ENCODE measurements around the gene AFF1.
A peak's percentile ranks its signal among the peaks of the same experiment; 100 is the strongest.
"Not testable (repeated sequence)": the region's sequence is repeated elsewhere in the genome, so short reads cannot be mapped to it uniquely, and the experiment has no call there.

AFF1 gene

DNA sequence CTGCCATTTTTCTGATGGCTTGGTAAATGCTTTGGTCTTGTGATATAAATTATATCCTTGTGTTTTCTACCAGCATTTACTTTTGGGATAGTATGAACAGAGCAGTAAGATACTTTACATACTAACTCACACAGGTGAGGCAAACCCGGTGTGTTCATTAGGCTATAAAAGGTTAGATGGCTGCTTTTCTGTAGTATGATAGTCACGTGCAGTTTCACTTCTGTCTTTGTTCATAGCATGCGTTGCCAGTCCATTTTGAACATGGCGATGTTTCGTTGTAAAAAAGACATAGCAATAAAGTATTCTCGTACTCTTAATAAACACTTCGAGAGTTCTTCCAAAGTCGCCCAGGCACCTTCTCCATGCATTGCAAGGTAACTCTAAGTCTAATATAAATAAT is 197.2 kb downstream of the AFF1 start:
- no peak overlapping the region for H3K4me3 ChIP-seq (ENCODE audit: low read length in 2 of 2)
- no peaks in the 10 kb centered on the region for H3K27me3 ChIP-seq (ENCODE audit: control insufficient read depth in 2 of 2, insufficient read depth in 2 of 2, low read length in 2 of 2)
- H3K36me3 ChIP-seq (ENCODE audit: control insufficient read depth in 2 of 2, insufficient read depth in 2 of 2, low read length in 2 of 2) = peaks cover 69 to 83% of the 10 kb centered on the region in 2 donors
- no peaks in the 10 kb centered on the region for H3K9me3 ChIP-seq (ENCODE audit: control insufficient read depth in 2 of 2, low read length in 2 of 2)
- H3K27ac ChIP-seq (ENCODE audit: low read depth in 2 of 2, low read length in 2 of 2) = no peak overlapping the region
- H3K4me1 ChIP-seq (ENCODE audit: control insufficient read depth in 2 of 2, insufficient read depth in 2 of 2, low read length in 2 of 2) = no peaks in the 10 kb centered on the region
- no peak overlapping the region for H3K9ac ChIP-seq (ENCODE audit: low read depth in 1 of 2, low read length in 2 of 2)

DNA sequence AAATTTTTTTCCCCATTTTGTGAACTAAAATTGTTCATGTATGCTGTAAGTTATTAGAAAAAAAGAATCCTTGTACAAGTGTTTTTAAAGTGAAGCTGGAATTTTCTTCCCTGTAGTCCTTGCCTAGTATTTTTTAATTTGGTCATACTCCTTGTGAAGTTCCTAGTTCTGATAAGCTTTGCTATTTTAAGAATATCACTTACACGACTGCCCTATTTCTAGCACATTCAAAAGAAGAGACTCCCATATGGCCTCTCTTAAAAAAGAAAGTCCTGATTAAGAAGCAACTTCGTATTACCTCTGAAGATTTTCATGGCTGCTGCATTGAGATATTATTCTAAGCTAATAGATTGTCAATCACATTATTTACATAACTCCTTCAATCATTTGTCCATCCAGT is 198.4 kb downstream of the AFF1 start:
- Histone ChIP-seq H3K4me3 (ENCODE audit: low read length in 2 of 2) (no peak overlapping the region), H3K27me3 (ENCODE audit: control insufficient read depth in 2 of 2, insufficient read depth in 2 of 2, low read length in 2 of 2) (no peaks in the 10 kb centered on the region), H3K27ac (ENCODE audit: low read depth in 2 of 2, low read length in 2 of 2) (no peak overlapping the region), H3K4me1 (ENCODE audit: control insufficient read depth in 2 of 2, insufficient read depth in 2 of 2, low read length in 2 of 2) (no peaks in the 10 kb centered on the region), H3K9ac (ENCODE audit: low read depth in 1 of 2, low read length in 2 of 2) (no peak overlapping the region), H3K9me3 (ENCODE audit: control insufficient read depth in 2 of 2, low read length in 2 of 2) (no peaks in the 10 kb centered on the region), H3K36me3 (ENCODE audit: control insufficient read depth in 2 of 2, insufficient read depth in 2 of 2, low read length in 2 of 2) (peaks cover 65 to 80% of the 10 kb centered on the region in 2 donors)

DNA sequence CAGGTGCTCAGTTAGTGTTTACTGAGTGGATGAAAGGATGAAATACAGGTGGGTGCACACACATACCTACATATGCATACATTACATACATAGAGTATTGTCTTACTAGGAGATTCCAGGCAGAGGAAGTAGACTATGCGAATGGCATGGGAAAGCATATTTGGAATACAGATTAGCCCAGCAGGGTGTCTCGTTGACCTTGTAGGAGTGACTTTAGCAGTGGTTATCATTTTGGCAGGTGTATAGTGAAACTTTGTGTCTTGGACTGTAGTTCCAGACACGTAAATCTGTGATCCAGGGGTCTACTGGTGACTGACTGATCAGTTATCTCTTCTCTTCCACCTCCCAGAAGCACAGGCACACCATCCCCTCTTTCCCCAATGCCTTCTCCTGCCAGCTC is 199.3 kb downstream of the AFF1 start:
- H3K9me3 ChIP-seq (ENCODE audit: control insufficient read depth in 2 of 2, low read length in 2 of 2) = no peaks in the 10 kb centered on the region
- H3K4me1 ChIP-seq (ENCODE audit: control insufficient read depth in 2 of 2, insufficient read depth in 2 of 2, low read length in 2 of 2) = no peaks in the 10 kb centered on the region
- H3K27me3 ChIP-seq (ENCODE audit: control insufficient read depth in 2 of 2, insufficient read depth in 2 of 2, low read length in 2 of 2) = no peaks in the 10 kb centered on the region
- peaks cover 61 to 71% of the 10 kb centered on the region in 2 donors for H3K36me3 ChIP-seq (ENCODE audit: control insufficient read depth in 2 of 2, insufficient read depth in 2 of 2, low read length in 2 of 2)
- H3K4me3 ChIP-seq (ENCODE audit: low read length in 2 of 2) = no peak overlapping the region
- no peak overlapping the region for H3K9ac ChIP-seq (ENCODE audit: low read depth in 1 of 2, low read length in 2 of 2)
- H3K27ac ChIP-seq (ENCODE audit: low read depth in 2 of 2, low read length in 2 of 2) = no peak overlapping the region

DNA sequence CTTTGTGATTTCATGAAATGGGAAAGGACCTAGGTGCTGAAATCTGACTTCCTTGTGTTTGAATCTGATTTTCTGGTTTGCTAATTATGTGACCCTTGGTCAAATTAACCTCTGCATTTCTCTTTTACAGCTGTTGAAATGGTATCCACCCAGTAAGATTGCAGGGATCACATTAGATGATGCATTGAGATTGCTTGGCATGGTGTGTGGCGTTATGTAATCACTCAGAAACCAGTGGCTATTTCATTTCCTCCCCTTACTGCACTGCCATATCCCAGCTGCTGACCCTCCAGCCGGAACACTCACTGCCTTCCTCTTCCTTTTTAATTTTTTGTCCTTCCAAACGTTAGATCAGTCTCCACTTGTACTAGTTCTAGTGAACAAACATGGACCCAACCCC is 206.6 kb downstream of the AFF1 start:
- Histone ChIP-seq H3K36me3 (ENCODE audit: control insufficient read depth in 2 of 2, insufficient read depth in 2 of 2, low read length in 2 of 2) (peaks cover 12 to 24% of the 10 kb centered on the region in 2 donors), H3K4me1 (ENCODE audit: control insufficient read depth in 2 of 2, insufficient read depth in 2 of 2, low read length in 2 of 2) (peaks cover 8 to 17% of the 10 kb centered on the region in 2 donors), H3K27ac (ENCODE audit: low read depth in 2 of 2, low read length in 2 of 2) (peak overlapping the region; percentile 74)

DNA sequence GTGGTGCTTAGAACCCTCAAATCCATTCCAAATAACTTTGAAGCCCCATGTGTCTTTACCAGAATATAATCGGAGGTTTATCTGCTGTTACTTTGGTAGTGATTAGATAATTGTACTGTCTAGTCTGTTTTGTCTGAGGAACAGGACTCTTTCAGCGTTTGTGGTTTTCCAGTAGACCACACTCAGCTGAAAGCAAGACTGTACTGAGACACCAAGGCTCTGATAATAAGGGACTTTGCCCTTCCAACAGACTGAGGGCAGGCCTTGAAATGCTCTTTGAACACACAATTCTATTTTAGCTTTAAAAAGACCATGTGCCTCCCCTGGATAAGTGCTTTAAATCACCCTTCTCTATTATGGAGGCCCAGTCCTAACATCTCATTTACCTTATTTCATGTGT is 209.5 kb downstream of the AFF1 start:
- Histone ChIP-seq H3K9me3 (ENCODE audit: control insufficient read depth in 2 of 2, low read length in 2 of 2) (no peaks in the 10 kb centered on the region), H3K27ac (ENCODE audit: low read depth in 2 of 2, low read length in 2 of 2) (no peak overlapping the region), H3K36me3 (ENCODE audit: control insufficient read depth in 2 of 2, insufficient read depth in 2 of 2, low read length in 2 of 2) (peaks cover 5 to 18% of the 10 kb centered on the region in 2 donors), H3K27me3 (ENCODE audit: control insufficient read depth in 2 of 2, insufficient read depth in 2 of 2, low read length in 2 of 2) (no peaks in the 10 kb centered on the region), H3K4me1 (ENCODE audit: control insufficient read depth in 2 of 2, insufficient read depth in 2 of 2, low read length in 2 of 2) (peaks cover 8 to 17% of the 10 kb centered on the region in 2 donors), H3K9ac (ENCODE audit: low read depth in 1 of 2, low read length in 2 of 2) (no peak overlapping the region), H3K4me3 (ENCODE audit: low read length in 2 of 2) (no peak overlapping the region)

More for the DNA sequence above, 206.6 kb downstream of the AFF1 start:
- no peak overlapping the region for H3K9ac ChIP-seq (ENCODE audit: low read depth in 1 of 2, low read length in 2 of 2)
- H3K27me3 ChIP-seq (ENCODE audit: control insufficient read depth in 2 of 2, insufficient read depth in 2 of 2, low read length in 2 of 2) = no peaks in the 10 kb centered on the region
- H3K9me3 ChIP-seq (ENCODE audit: control insufficient read depth in 2 of 2, low read length in 2 of 2) = no peaks in the 10 kb centered on the region
- peak overlapping the region; percentile 10 to 46 for H3K4me3 ChIP-seq (ENCODE audit: low read length in 2 of 2)

DNA sequence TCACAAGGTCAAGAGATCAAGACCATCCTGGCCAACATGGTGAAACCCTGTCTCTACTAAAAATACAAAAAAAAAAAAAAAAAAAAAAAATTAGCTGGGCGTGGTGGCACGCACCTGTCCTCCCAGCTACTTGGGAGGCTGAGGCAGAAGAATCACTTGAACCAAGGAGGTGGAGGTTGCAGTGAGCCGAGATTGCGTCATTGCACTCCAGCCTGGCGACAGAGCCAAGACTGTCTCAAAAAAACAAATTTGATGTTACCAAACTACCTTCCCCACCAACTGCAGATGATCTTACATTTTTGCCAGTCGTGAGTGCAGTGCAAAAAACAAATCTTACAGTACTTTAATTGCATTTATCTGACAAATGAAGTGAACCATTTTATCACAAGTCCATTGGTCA is 211.1 kb downstream of the AFF1 start:
- H3K4me3 ChIP-seq (ENCODE audit: low read length in 2 of 2); H3K9ac ChIP-seq (ENCODE audit: low read depth in 1 of 2, low read length in 2 of 2); H3K27me3 ChIP-seq (ENCODE audit: control insufficient read depth in 2 of 2, insufficient read depth in 2 of 2, low read length in 2 of 2); H3K9me3 ChIP-seq (ENCODE audit: control insufficient read depth in 2 of 2, low read length in 2 of 2); H3K27ac ChIP-seq (ENCODE audit: low read depth in 2 of 2, low read length in 2 of 2): not testable (repeated sequence)
- Histone ChIP-seq H3K4me1 (ENCODE audit: control insufficient read depth in 2 of 2, insufficient read depth in 2 of 2, low read length in 2 of 2) (peaks cover 13 to 16% of the 10 kb centered on the region in 2 donors), H3K36me3 (ENCODE audit: control insufficient read depth in 2 of 2, insufficient read depth in 2 of 2, low read length in 2 of 2) (peaks cover 5 to 14% of the 10 kb centered on the region in 2 donors)

DNA sequence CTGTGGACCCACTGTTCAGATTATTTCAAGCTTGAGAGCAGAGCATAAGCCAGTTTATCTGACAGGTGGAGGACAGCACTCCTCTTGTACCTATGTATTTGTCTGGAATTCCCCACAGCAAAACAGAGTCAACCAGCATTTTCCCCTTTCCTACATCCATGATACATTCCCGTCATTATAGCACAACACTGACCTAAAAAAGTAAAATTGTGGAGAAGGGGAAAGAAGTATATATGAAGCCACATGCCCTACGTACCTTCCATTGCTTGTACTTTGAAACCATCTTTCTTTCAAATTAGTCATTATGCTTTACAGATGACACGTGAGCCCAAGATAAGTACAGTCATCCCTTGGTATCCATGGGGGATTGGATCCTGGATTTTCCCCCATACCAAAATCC is 212.3 kb downstream of the AFF1 start:
- H3K27ac ChIP-seq (ENCODE audit: low read depth in 2 of 2, low read length in 2 of 2) = no peak overlapping the region
- H3K9ac ChIP-seq (ENCODE audit: low read depth in 1 of 2, low read length in 2 of 2) = no peak overlapping the region
- H3K4me3 ChIP-seq (ENCODE audit: low read length in 2 of 2) = no peak overlapping the region
- H3K9me3 ChIP-seq (ENCODE audit: control insufficient read depth in 2 of 2, low read length in 2 of 2) = no peaks in the 10 kb centered on the region
- H3K27me3 ChIP-seq (ENCODE audit: control insufficient read depth in 2 of 2, insufficient read depth in 2 of 2, low read length in 2 of 2) = no peaks in the 10 kb centered on the region
- peaks cover 2 to 14% of the 10 kb centered on the region in 2 donors for H3K36me3 ChIP-seq (ENCODE audit: control insufficient read depth in 2 of 2, insufficient read depth in 2 of 2, low read length in 2 of 2)
- H3K4me1 ChIP-seq (ENCODE audit: control insufficient read depth in 2 of 2, insufficient read depth in 2 of 2, low read length in 2 of 2) = peaks cover 8 to 13% of the 10 kb centered on the region in 2 donors

DNA sequence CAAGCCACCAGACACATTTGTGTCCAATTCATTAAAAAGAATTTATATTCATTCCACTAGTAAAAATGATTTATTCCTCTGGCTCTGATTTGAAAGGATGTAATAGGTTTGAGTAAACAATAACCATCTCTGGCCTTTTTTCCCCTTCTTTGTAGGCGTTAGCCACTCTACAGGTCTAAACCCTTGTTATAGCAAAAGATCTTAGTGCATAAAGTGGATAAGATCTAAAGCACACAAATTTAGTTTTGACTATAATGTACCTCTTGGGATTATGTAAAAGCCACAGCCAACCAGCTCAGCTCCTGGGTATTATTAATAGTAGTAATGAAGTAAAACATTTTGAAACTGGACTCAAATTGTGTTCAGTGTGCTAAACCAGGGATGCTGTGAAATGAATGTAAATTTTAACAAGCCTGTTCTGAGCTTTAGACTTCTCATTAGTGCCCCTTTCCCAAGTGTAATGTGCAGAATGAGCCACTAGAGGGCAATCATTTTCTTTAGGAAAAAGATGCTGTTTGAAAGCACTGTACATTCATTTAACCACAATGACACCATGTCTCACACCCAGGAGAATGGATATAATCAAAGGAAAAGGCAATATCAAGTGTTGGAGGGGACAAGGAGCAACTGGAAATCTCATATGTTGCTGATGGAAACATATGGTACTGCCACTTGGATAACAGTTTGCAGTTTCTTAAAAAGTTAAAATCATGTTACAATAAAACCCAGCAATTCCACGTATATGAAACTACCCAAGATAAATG is 215.9 kb downstream of the AFF1 start:
- Histone ChIP-seq H3K27me3 (ENCODE audit: control insufficient read depth in 2 of 2, insufficient read depth in 2 of 2, low read length in 2 of 2) (no peaks in the 10 kb centered on the region), H3K9me3 (ENCODE audit: control insufficient read depth in 2 of 2, low read length in 2 of 2) (no peaks in the 10 kb centered on the region), H3K36me3 (ENCODE audit: control insufficient read depth in 2 of 2, insufficient read depth in 2 of 2, low read length in 2 of 2) (peaks cover 2 to 5% of the 10 kb centered on the region in 2 donors), H3K27ac (ENCODE audit: low read depth in 2 of 2, low read length in 2 of 2) (no peak overlapping the region), H3K4me1 (ENCODE audit: control insufficient read depth in 2 of 2, insufficient read depth in 2 of 2, low read length in 2 of 2) (peaks cover 0 to 13% of the 10 kb centered on the region in 2 donors), H3K9ac (ENCODE audit: low read depth in 1 of 2, low read length in 2 of 2) (no peak overlapping the region), H3K4me3 (ENCODE audit: low read length in 2 of 2) (no peak overlapping the region)

DNA sequence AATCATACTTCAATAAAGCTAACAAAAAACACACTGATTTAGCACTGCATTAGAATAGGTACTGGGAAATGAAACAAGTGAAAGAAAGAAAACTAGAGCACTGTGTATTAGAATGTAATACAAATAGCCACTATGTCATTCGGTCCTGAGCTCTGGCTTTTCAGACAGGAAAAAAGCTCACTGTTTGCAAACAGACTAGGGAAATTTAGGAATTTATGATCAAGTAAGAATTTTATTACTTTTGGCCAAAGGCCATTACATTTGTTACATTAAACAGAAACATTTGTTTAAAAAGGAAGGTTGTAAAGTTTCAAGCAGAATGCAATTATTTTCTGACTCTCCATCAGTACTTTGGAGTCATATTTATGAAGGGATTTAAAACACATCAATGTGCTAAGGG is 216.9 kb downstream of the AFF1 start:
- peaks cover 0 to 13% of the 10 kb centered on the region in 2 donors for H3K4me1 ChIP-seq (ENCODE audit: control insufficient read depth in 2 of 2, insufficient read depth in 2 of 2, low read length in 2 of 2)
- H3K9me3 ChIP-seq (ENCODE audit: control insufficient read depth in 2 of 2, low read length in 2 of 2) = no peaks in the 10 kb centered on the region
- peaks cover 0 to 4% of the 10 kb centered on the region in 2 donors for H3K36me3 ChIP-seq (ENCODE audit: control insufficient read depth in 2 of 2, insufficient read depth in 2 of 2, low read length in 2 of 2)
- no peak overlapping the region for H3K9ac ChIP-seq (ENCODE audit: low read depth in 1 of 2, low read length in 2 of 2)
- H3K4me3 ChIP-seq (ENCODE audit: low read length in 2 of 2) = no peak overlapping the region
- no peaks in the 10 kb centered on the region for H3K27me3 ChIP-seq (ENCODE audit: control insufficient read depth in 2 of 2, insufficient read depth in 2 of 2, low read length in 2 of 2)
- H3K27ac ChIP-seq (ENCODE audit: low read depth in 2 of 2, low read length in 2 of 2) = no peak overlapping the region

DNA sequence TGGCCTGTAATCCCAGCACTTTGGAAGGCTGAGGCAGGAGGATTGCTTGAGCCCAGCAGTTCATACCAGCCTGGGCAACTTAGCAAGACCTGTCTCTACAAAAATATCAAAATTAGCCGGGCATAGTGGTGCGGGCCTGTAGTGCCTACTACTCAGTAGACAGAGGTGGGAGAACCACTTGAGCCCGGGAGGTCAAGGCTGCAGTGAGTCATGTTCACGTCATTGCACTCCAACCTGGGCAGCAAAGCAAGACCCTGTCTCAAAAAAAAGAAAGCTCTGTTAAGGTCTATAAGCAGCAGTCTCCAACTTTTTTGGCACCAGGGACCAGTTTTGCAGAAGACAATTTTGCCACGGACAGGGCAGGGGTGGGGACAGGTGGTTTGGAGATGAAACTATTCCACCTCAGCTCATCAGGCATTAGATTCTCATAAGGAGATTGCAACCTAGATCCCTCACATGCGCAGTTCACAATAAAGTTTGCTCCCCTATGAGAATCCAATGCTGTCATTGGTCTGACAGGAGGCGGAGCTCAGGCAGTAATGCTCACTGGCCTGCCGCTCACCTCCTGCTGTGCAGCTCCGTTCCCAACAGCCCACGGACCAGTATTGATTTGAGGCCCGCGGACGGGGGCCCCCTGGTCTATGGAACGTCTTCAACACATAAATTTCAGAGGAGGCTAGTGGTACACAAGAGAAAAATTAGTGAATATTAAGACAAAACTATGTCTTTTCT is 217.7 kb downstream of the AFF1 start:
- Histone ChIP-seq H3K27ac (ENCODE audit: low read depth in 2 of 2, low read length in 2 of 2) (no peak overlapping the region), H3K4me1 (ENCODE audit: control insufficient read depth in 2 of 2, insufficient read depth in 2 of 2, low read length in 2 of 2) (peaks cover 0 to 13% of the 10 kb centered on the region in 2 donors), H3K4me3 (ENCODE audit: low read length in 2 of 2) (no peak overlapping the region), H3K9ac (ENCODE audit: low read depth in 1 of 2, low read length in 2 of 2) (no peak overlapping the region), H3K27me3 (ENCODE audit: control insufficient read depth in 2 of 2, insufficient read depth in 2 of 2, low read length in 2 of 2) (no peaks in the 10 kb centered on the region), H3K9me3 (ENCODE audit: control insufficient read depth in 2 of 2, low read length in 2 of 2) (no peaks in the 10 kb centered on the region), H3K36me3 (ENCODE audit: control insufficient read depth in 2 of 2, insufficient read depth in 2 of 2, low read length in 2 of 2) (no peaks in the 10 kb centered on the region)
